T-helper 2 cell treated with Interferon-gamma antibody and Interleukin-4, amounts not matched to agents 5 μg/mL and 100 μg/mL, for 36 hours (primary cell): ENCODE data around the gene NIN.

ENCODE experiments used
- DNase-seq: peaks from one replicate; pipeline ENCODE4 v3.0.0; 2021; ENCODE audit warnings: low spot score
- H3K27ac Mint-ChIP-seq: one replicate; pipeline ENCODE4 v1.8.0; 2021; ENCODE audit warnings: mild to moderate bottlenecking, mixed read lengths
- H3K27me3 Mint-ChIP-seq: one replicate; pipeline ENCODE4 v1.8.0; 2021; ENCODE audit warnings: low read depth, mixed read lengths
- H3K36me3 Mint-ChIP-seq: one replicate; pipeline ENCODE4 v1.8.0; 2021; ENCODE audit warnings: low read depth, mixed read lengths
- H3K4me1 Mint-ChIP-seq: one replicate; pipeline ENCODE4 v1.8.0; 2021; ENCODE audit warnings: low read depth, mixed read lengths
- H3K4me3 Mint-ChIP-seq: one replicate; pipeline ENCODE4 v1.8.0; 2022; ENCODE audit warnings: mild to moderate bottlenecking, moderate library complexity, mixed read lengths
- H3K9me3 Mint-ChIP-seq: one replicate; pipeline ENCODE4 v1.8.0; 2021; ENCODE audit warnings: mixed read lengths

Gene NIN

DNA sequence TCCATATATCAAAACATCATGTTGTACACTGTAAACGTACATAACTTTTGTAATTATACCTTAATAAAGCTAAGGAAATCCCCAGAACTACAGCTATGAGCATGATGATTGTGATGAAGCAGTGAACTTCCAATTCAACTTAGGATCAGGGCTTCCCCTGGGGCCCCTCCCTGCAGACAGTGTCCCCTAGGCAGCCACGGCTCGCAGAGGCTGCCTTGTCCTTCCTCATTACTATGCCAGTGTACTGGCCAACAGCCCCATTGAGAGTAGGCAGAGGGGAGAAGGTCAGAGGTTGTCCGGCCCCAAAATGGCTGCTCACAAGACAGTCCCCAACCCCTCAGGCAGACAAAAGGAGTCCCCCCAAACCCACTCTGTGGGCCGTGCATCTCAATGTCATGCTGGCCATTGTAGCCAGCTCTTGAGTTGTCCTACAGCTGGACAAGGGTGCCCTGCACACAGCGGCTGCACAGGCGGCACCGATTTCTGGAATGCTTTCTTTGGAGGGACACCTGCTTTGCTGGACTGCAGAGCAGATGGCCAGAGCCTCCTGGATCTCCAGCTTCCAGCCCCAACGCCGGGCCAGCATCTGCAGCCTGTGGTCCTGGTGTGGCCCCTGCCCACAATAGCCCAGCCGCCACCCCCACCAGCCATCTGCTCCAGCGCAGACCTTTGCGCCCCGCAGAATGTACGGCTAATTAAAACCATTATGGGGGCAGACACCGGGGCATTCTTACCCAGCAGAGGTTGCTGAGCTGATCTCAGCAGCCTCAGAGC lies 46.1 kb downstream of the NIN start:
- H3K36me3 Mint-ChIP-seq: peaks cover 27% of the 10 kb centered on the region
- DNase-seq: no peak
- H3K4me1 Mint-ChIP-seq: peaks cover 39% of the 10 kb centered on the region
- H3K27me3 Mint-ChIP-seq: no peaks in the 10 kb centered on the region
- H3K4me3 Mint-ChIP-seq: peak overlapping the region; percentile 24
- H3K27ac Mint-ChIP-seq: peak overlapping the region; percentile 62
- H3K9me3 Mint-ChIP-seq: no peaks in the 10 kb centered on the region

GRCh38 chr14:50783563-50783962 lies 47.4 kb downstream of the NIN start:
- Mint-ChIP-seq H3K4me3 (no peak overlapping the region), H3K9me3 (no peaks in the 10 kb centered on the region), H3K27ac (no peak overlapping the region), H3K27me3 (no peaks in the 10 kb centered on the region), H3K4me1 (peaks cover 43% of the 10 kb centered on the region), H3K36me3 (peaks cover 20% of the 10 kb centered on the region)
- DNase-seq: no peak

GRCh38 chr14:50780393-50780792 lies 50.6 kb downstream of the NIN start:
- H3K4me3 Mint-ChIP-seq: no peak overlapping the region
- H3K9me3 Mint-ChIP-seq: no peaks in the 10 kb centered on the region
- H3K27me3 Mint-ChIP-seq: no peaks in the 10 kb centered on the region
- DNase-seq: no peak
- peaks cover 15% of the 10 kb centered on the region for H3K4me1 Mint-ChIP-seq
- no peak overlapping the region for H3K27ac Mint-ChIP-seq
- peaks cover 17% of the 10 kb centered on the region for H3K36me3 Mint-ChIP-seq

GRCh38 chr14:50778721-50779483 lies 52.1 kb downstream of the NIN start:
- peaks cover 28% of the 10 kb centered on the region for H3K36me3 Mint-ChIP-seq
- DNase-seq: no peak
- no peaks in the 10 kb centered on the region for H3K27me3 Mint-ChIP-seq
- no peaks in the 10 kb centered on the region for H3K9me3 Mint-ChIP-seq
- H3K4me1 Mint-ChIP-seq: peaks cover 19% of the 10 kb centered on the region
- H3K4me3 Mint-ChIP-seq: no peak overlapping the region
- peak overlapping the region; percentile 38 for H3K27ac Mint-ChIP-seq

DNA sequence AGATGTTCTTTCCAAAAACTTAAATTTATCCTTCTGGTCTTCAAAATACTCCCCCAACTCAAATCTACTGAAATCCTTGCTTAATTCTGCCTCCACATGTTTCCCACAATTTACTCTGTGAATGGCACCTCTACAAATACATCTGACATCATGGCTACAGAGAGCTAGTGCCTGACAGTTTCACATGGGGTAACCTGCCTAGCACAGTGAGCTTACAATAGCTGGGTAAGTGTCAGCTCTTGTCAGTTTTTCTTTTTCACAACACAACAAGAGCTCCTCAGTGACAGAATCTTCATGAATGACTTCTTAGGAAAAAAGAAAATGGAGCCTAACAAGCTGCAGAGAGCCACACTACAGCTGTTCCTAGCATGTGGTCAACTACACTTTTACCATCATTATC lies 54.4 kb downstream of the NIN start:
- Mint-ChIP-seq H3K27ac (no peak overlapping the region), H3K4me1 (peaks cover 19% of the 10 kb centered on the region), H3K36me3 (peaks cover 42% of the 10 kb centered on the region), H3K9me3 (no peaks in the 10 kb centered on the region), H3K4me3 (no peak overlapping the region), H3K27me3 (no peaks in the 10 kb centered on the region)
- no peak for DNase-seq

- no peak overlapping the region for H3K4me3 Mint-ChIP-seq
- peaks cover 18% of the 10 kb centered on the region for H3K4me1 Mint-ChIP-seq
- no peaks in the 10 kb centered on the region for H3K27me3 Mint-ChIP-seq
- no peak overlapping the region for H3K27ac Mint-ChIP-seq
- no peaks in the 10 kb centered on the region for H3K9me3 Mint-ChIP-seq
- no peak for DNase-seq
- H3K36me3 Mint-ChIP-seq: peaks cover 47% of the 10 kb centered on the region
These were observed 55.6 kb downstream of the NIN start for GRCh38 chr14:50775357-50775756.

DNA sequence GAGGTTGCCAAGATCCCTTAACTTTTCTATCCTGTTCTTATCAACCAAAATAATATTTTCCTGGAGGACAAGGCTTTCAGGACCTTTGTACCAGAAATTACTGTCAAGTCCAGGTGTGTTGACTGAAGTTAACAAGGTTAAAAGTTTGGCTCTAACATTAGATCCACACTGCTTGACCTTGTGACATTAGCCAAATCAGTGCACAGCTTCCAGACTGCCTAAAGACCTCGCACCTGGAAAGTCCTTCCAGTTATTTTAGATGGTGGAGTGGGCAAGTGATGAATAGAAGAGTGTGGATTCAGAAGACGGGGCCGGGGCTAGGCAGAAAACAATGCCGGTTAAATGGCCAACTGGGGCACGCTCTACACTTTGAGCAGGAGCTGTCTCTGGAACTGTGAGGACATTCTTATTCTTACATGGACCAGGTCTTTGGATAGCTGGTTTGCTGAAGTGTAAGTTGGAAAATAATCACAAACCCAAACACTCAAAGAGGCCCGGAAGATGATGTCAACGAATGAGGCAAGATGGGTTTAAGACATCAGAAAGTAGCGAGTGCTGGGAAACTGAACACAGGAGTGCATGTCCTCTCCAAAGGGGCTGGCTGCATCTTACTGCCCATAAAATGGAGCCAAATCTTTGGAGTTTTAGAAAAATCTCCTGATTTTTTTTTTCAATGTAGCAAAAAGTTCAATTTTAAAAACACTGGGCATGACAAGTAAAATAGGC lies 56.3 kb downstream of the NIN start:
- DNase-seq: no peak
- Mint-ChIP-seq H3K27ac (no peak overlapping the region), H3K9me3 (no peaks in the 10 kb centered on the region), H3K4me3 (no peak overlapping the region), H3K27me3 (no peaks in the 10 kb centered on the region), H3K36me3 (peaks cover 52% of the 10 kb centered on the region), H3K4me1 (peaks cover 18% of the 10 kb centered on the region)

GRCh38 chr14:50773632-50774541 lies 57.1 kb downstream of the NIN start:
- H3K4me3 Mint-ChIP-seq: no peak overlapping the region
- peaks cover 14% of the 10 kb centered on the region for H3K4me1 Mint-ChIP-seq
- peaks cover 56% of the 10 kb centered on the region for H3K36me3 Mint-ChIP-seq
- H3K27ac Mint-ChIP-seq: no peak overlapping the region
- H3K9me3 Mint-ChIP-seq: no peaks in the 10 kb centered on the region
- H3K27me3 Mint-ChIP-seq: no peaks in the 10 kb centered on the region
- no peak for DNase-seq

DNA sequence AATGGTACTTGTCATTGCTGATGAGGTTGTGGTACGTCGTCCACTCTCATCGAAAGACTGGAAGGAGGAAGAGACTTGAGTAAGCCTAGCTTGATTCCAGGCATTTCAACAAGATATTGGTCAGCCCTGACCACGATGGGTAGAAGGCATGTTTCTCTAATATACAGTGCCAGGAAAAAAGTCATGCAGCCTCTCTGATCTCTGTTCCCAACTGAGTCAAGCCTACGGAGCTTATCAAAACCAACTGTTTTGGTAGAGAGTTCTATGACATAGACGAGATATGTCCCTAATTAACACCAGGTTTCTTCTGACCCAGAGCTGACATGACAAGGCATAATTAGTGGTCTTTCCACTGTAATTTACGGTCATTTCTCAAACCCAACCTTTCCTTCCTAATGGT lies 58.5 kb downstream of the NIN start:
- Mint-ChIP-seq H3K36me3 (peaks cover 63% of the 10 kb centered on the region), H3K4me1 (peaks cover 10% of the 10 kb centered on the region), H3K27me3 (no peaks in the 10 kb centered on the region), H3K9me3 (no peaks in the 10 kb centered on the region), H3K4me3 (no peak overlapping the region), H3K27ac (no peak overlapping the region)
- no peak for DNase-seq

DNA sequence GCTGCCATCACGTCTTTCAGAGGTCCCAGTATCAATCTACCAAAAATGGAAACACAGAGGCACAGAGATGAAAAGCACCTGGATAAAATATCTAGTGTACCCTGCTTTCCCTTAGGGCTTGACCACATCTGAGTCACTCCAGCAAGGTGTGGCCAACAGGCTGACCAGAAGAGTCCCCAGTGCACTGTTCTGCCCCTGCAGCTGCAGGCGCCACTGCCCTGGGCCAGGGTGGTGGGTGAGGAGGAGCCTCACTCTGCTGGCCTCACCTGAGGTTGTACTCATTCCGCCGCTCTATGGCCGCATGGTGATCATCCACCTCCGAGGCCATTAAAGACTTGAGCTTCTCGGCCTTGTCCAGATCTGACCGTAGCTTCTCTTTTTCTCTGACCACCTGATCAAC lies 60.4 kb downstream of the NIN start:
- no peak for DNase-seq
- H3K36me3 Mint-ChIP-seq: peaks cover 66% of the 10 kb centered on the region
- H3K4me1 Mint-ChIP-seq: peaks cover 10% of the 10 kb centered on the region
- no peak overlapping the region for H3K4me3 Mint-ChIP-seq
- H3K27me3 Mint-ChIP-seq: no peaks in the 10 kb centered on the region
- no peak overlapping the region for H3K27ac Mint-ChIP-seq
- no peaks in the 10 kb centered on the region for H3K9me3 Mint-ChIP-seq

- DNase-seq: no peak
- Mint-ChIP-seq H3K4me3 (no peak overlapping the region), H3K9me3 (no peaks in the 10 kb centered on the region), H3K36me3 (peaks cover 67% of the 10 kb centered on the region), H3K27ac (no peak overlapping the region), H3K4me1 (peaks cover 10% of the 10 kb centered on the region), H3K27me3 (no peaks in the 10 kb centered on the region)
These were observed 61.0 kb downstream of the NIN start for GRCh38 chr14:50769863-50770500.

- H3K36me3 Mint-ChIP-seq: peaks cover 66% of the 10 kb centered on the region
- H3K27me3 Mint-ChIP-seq: no peaks in the 10 kb centered on the region
- no peak for DNase-seq
- no peaks in the 10 kb centered on the region for H3K9me3 Mint-ChIP-seq
- no peaks in the 10 kb centered on the region for H3K4me1 Mint-ChIP-seq
- no peak overlapping the region for H3K4me3 Mint-ChIP-seq
- no peak overlapping the region for H3K27ac Mint-ChIP-seq
These were observed 62.3 kb downstream of the NIN start for GRCh38 chr14:50768680-50769079.

DNA sequence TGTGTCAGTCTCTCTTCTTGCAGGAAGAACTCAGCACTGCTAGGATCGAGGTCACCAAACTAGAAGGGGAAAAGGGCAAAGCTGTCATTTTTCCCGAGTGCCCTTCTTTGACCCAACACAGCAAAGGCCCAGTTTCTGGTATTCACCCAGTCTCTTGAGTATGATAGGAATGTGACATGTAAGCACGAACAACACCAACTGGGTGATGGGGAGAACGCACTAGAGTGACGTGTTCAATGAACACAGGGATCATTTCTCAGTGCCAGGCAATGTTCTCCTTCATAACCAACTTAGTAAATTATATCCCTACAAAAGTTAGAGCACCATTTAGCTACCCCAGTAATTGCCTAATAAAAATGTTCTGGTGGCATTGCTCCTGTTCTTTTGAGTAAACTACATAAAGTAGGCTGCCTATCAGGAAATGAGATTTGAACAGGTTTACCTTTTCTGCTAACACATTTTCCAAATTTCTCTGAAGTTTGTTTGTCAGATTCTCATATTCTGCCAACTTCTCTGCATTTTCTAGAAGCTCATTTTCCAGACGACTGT lies 64.5 kb downstream of the NIN start:
- Mint-ChIP-seq H3K9me3 (no peaks in the 10 kb centered on the region), H3K27me3 (no peaks in the 10 kb centered on the region), H3K27ac (no peak overlapping the region), H3K36me3 (peaks cover 73% of the 10 kb centered on the region), H3K4me1 (peaks cover 6% of the 10 kb centered on the region), H3K4me3 (no peak overlapping the region)
- DNase-seq: no peak
